HCT116 (cell line): Measurements from ENCODE around the gene SNX25. TPM values are rescaled to one million over a fixed set of nuclear protein-coding genes. Genes with fewer than 3 reads are reported as not detected.
A peak's percentile ranks its signal among the peaks of the same experiment; 100 is the strongest.
"Not testable (repeated sequence)": the region's sequence is repeated elsewhere in the genome, so short reads cannot be mapped to it uniquely, and the experiment has no call there.

Experiments
- ATAC-seq: fragments of 200-7000 bp; cut with Tn5 transposase; 2 replicates; pipeline ENCODE4 v1.9.1; 2020; ENCODE audit warnings: mild to moderate bottlenecking, moderate library complexity
- BruUV-seq: library from RNA; stranded (reverse); fragments of 400-500 nt; replicated peaks from 2 replicates; lab custom pipeline; 2021; lab: Mats Ljungman, UMichigan
- CTCF ChIA-PET: fragments of 300-600 bp; sonication (Branson Sonifier 250); formaldehyde crosslinking; loops from one replicate; lab custom pipeline; 2021; ENCODE audit warnings: antibody characterized with exemption; lab: Charles Lee
- POLR2A ChIA-PET: fragments of 300-600, 350-600 bp; sonication (Branson Sonifier 250); formaldehyde crosslinking; loops from one replicate; lab custom pipeline; 2021; ENCODE audit warnings: antibody characterized with exemption; lab: Charles Lee
- RAD21 ChIA-PET, 2 experiments: fragments of 300-600 bp; sonication (Branson Sonifier 250); formaldehyde crosslinking; loops; one replicate each; lab custom pipeline; 2023; ENCODE audit warnings: low total read pairs in 2 of 2; ENCODE audit not compliant: uncharacterized antibody in 2 of 2, unreplicated experiment in 2 of 2, low non-redundant PET in 1 of 2; lab: Charles Lee
- DNase-seq: peaks from one replicate; pipeline ENCODE4 v3.0.0-alpha.2; 2010; ENCODE audit warnings: low read depth, low spot score
- H2AFZ ChIP-seq: fragments of 200-600 bp; shearing (Covaris generic), sonication (generic); 2 replicates; pipeline ENCODE4 v1.6.1; 2017; ENCODE audit warnings: low read depth, mixed run types, mixed read lengths, antibody characterized with exemption, low read length; ENCODE audit not compliant: poor library complexity, severe bottlenecking
- H3K27ac ChIP-seq: 2 replicates; pipeline ENCODE4 v1.5.1; 2012; ENCODE audit warnings: low read depth, low read length
- H3K27me3 ChIP-seq: fragments of 200-600 bp; sonication (generic); 2 replicates; pipeline ENCODE4 v1.6.1; 2016; ENCODE audit warnings: mixed run types, low read length, mixed read lengths; ENCODE audit not compliant: insufficient read depth
- H3K36me3 ChIP-seq, 2 experiments: fragments of 200-500 bp in 1 of 2; fragments of 200-600 bp in 1 of 2; sonication (Bioruptor generic) in 1 of 2; sonication (generic) in 1 of 2; 2 replicates each; pipeline versions ENCODE4 v1.5.1 to v1.6.1; 2014 to 2016; ENCODE audit warnings: low read length in 2 of 2, inconsistent platforms in 1 of 2, mixed read lengths in 1 of 2, mixed run types in 1 of 2; ENCODE audit not compliant: insufficient read depth in 2 of 2, control insufficient read depth in 1 of 2
- H3K4me1 ChIP-seq, 2 experiments: fragments of 200-600 bp in 1 of 2; sonication (generic) in 1 of 2; 2 replicates each; pipeline versions ENCODE4 v1.5.1 to v1.6.1; 2012 to 2017; ENCODE audit warnings: low read length in 2 of 2, inconsistent platforms in 1 of 2, mild to moderate bottlenecking in 1 of 2, mixed read lengths in 1 of 2, mixed run types in 1 of 2, moderate library complexity in 1 of 2; ENCODE audit not compliant: insufficient read depth in 2 of 2, control insufficient read depth in 1 of 2
- H3K4me2 ChIP-seq: fragments of 200-600 bp; sonication (generic); 2 replicates; pipeline ENCODE4 v1.6.1; 2017; ENCODE audit warnings: mixed run types, low read length, mixed read lengths
- H3K4me3 ChIP-seq, 2 experiments: fragments of 200-600 bp in 1 of 2; sonication (generic) in 1 of 2; replicated peaks in 1 of 2; 2 replicates each; pipeline ENCODE4 v1.5.1; 2011 to 2016; ENCODE audit warnings: low read length in 2 of 2, control low read depth in 1 of 2, low read depth in 1 of 2, mild to moderate bottlenecking in 1 of 2, mixed read lengths in 1 of 2, mixed run types in 1 of 2
- H3K79me2 ChIP-seq: fragments of 200-600 bp; sonication (generic); 2 replicates; pipeline ENCODE4 v1.6.1; 2017; ENCODE audit warnings: mild to moderate bottlenecking, mixed run types, low read length, moderate library complexity, mixed read lengths; ENCODE audit not compliant: insufficient read depth
- H3K9ac ChIP-seq: fragments of 200-600 bp; sonication (generic); 2 replicates; pipeline ENCODE4 v1.6.1; 2016; ENCODE audit warnings: low read length, mixed read lengths
- H3K9me2 ChIP-seq: fragments of 200-600 bp; sonication (generic), shearing (Covaris generic); 2 replicates; pipeline ENCODE4 v1.6.1; 2017; ENCODE audit warnings: mixed run types, mild to moderate bottlenecking, moderate library complexity; ENCODE audit not compliant: insufficient read depth
- H3K9me3 ChIP-seq, 2 experiments: fragments of 200-500 bp in 1 of 2; fragments of 200-600 bp in 1 of 2; sonication (Bioruptor generic) in 1 of 2; sonication (generic) in 1 of 2; 2 replicates each; pipeline ENCODE4 v1.6.1; 2014 to 2017; ENCODE audit warnings: low read length in 2 of 2, mixed read lengths in 2 of 2, inconsistent platforms in 1 of 2, low read depth in 1 of 2, mild to moderate bottlenecking in 1 of 2, mixed run types in 1 of 2, moderate library complexity in 1 of 2; ENCODE audit not compliant: control insufficient read depth in 1 of 2, insufficient read depth in 1 of 2
- H4K20me1 ChIP-seq: fragments of 200-600 bp; sonication (generic), shearing (Covaris generic); 2 replicates; pipeline ENCODE4 v1.6.1; 2017; ENCODE audit warnings: mixed run types, mild to moderate bottlenecking, moderate library complexity; ENCODE audit not compliant: insufficient read depth
- ZFX ChIP-seq: fragments of 450-650 bp; IDR thresholded peaks from 2 replicates; pipeline ENCODE4 v1.6.1; 2017
- intact Hi-C: fragments of 100-400 bp; cut with micrococcal nuclease; formaldehyde crosslinking; loops from 2 replicates; pipeline ENCODE4 v1.10.0; 2022
- total RNA-seq: library from RNA; stranded (reverse); gene quantifications from one replicate; pipeline ENCODE4 v1.2.1, GENCODE V29; 2021; ENCODE audit not compliant: unreplicated experiment

Gene SNX25
- total RNA-seq, 1 experiment from 2014 or later, result 20.9 TPM

DNA sequence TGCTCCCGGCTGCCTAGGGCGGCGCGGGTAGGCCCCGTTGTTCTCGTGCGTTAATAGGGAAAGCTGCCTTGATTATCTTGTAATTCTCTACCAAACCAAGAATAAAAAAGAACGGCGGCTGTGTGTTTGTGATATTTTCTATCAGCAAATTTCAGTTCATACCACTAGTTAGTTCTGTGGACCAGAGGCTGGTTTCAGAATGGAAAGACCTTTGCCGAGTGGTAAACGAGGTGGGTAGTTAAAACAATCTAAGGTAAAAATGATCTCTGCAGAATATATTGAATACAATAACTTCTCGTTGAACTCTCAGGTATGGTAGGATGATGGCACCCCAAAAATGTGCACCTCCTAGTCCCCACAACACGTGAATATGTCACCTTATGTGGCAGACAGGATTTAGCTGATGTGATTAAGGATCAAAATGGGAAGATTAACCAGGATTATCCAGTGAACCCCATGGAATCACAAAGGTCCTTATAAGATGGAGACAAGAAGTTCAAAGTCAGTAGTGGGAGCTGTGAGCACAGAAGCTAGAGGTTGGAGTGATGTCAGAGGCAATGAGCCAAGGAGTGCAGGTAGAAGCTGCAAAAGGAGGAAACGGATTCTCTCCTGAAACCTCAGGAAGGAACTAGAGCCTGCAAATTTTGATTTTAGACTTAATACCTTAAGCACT is 5.0 kb upstream of the SNX25 start:
- H3K79me2 ChIP-seq, result peaks cover 41% of the 10 kb centered on the region
- ChIA-PET CTCF (interaction anchor here (1.1 kb wide), 1 partner anchor 21 kb away, joined by 3 read pairs; no protein-coding TSS in a partner anchor), RAD21 (no interaction called here)
- H3K9ac ChIP-seq, result peak overlapping the region; percentile 91
- H3K4me1 ChIP-seq, result peaks cover 37 to 49% of the 10 kb centered on the region in 2 experiments
- TF ChIP-seq ZFX, result no peak; the same call in none of the 2 replicates
- TF ChIP-seq, all 23 proteins: peak for 0
- TSS peak; percentile 84 for BruUV-seq
- H3K9me2 ChIP-seq, result no peaks in the 10 kb centered on the region
- intact Hi-C loops, result loop anchor here (2.0 to 5.0 kb wide), 2 partner anchors 100 to 193 kb away; partner anchors contain the start of genes ANKRD37 and LRP2BP
- peak overlapping the region; percentile 60 to 63 for H3K4me3 ChIP-seq
- H3K9me3 ChIP-seq, result no peaks in the 10 kb centered on the region
- DNase-seq (no peak), ATAC-seq (no peak)
- peak overlapping the region; percentile 95 for H3K27ac ChIP-seq
- H3K4me2 ChIP-seq, result peak overlapping the region; percentile 86
- H2AFZ ChIP-seq, result peak overlapping the region; percentile 74
- H3K36me3 ChIP-seq, result 0 out of 4 replicates have a peak, but pooled peaks cover 0 to 3% of the 10 kb centered on the region in 2 experiments
- H3K27me3 ChIP-seq, result no peaks in the 10 kb centered on the region
- H4K20me1 ChIP-seq, result no peaks in the 10 kb centered on the region
- POLR2A ChIA-PET, result no interaction called here

DNA sequence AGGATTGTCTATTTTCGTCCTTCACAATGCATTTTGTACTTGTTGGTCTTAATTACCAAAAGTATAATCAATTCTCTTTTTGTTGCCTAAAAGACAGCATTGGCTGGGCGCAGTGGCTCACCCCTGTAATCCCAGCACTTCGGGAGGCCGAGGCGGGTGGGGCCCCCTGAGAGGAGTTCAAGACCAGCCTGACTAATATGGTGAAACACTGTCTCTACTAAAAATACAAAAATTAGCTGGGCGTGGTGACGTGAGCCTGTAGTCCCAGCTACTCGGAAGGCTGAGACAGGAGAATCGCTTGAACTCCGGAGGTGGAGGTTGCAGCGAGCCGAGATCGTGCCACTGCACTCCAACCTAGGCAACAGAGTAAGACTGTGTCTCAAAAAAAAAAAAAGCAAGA is 4.3 kb upstream of the SNX25 start:
- intact Hi-C loops, result loop anchor here (2.0 kb wide), 1 partner anchor 100 kb away; no protein-coding TSS in a partner anchor
- H4K20me1 ChIP-seq, BruUV-seq, DNase-seq, H3K9me2 ChIP-seq, RAD21 ChIA-PET, POLR2A ChIA-PET, H3K9me3 ChIP-seq, ATAC-seq, H2AFZ ChIP-seq, H3K27me3 ChIP-seq, H3K36me3 ChIP-seq: not testable (repeated sequence)
- peaks cover 37 to 49% of the 10 kb centered on the region in 2 experiments for H3K4me1 ChIP-seq
- CTCF ChIA-PET, result interaction anchor here (1.1 kb wide), 1 partner anchor 21 kb away, joined by 3 read pairs; no protein-coding TSS in a partner anchor
- H3K79me2 ChIP-seq, result peaks cover 34% of the 10 kb centered on the region
- H3K9ac ChIP-seq, result peak overlapping the region; percentile 91
- H3K27ac ChIP-seq, result peak overlapping the region; percentile 95
- H3K4me2 ChIP-seq, result peak overlapping the region; percentile 86
- peak overlapping the region in 1 of 2 experiments; percentile 63; a peak in 3 of 4 replicates for H3K4me3 ChIP-seq
